Activated CD4-positive, alpha-beta T cell treated with anti-CD3 and anti-CD28 coated beads, Interleukin-2, Interleukin-6, amounts not matched to agents 100 ng/mL and 50 ng/mL, durations not matched to agents 16 hours and 8 hours (primary cell): ENCODE results near the gene ARID5A.
A peak's percentile ranks its signal among the peaks of the same experiment; 100 is the strongest.
"Not testable (repeated sequence)": the region's sequence is repeated elsewhere in the genome, so short reads cannot be mapped to it uniquely, and the experiment has no call there.

Experiments
- DNase-seq: peaks from one replicate; pipeline ENCODE4 v3.0.0-alpha.2; 2020

Gene ARID5A, protein sequence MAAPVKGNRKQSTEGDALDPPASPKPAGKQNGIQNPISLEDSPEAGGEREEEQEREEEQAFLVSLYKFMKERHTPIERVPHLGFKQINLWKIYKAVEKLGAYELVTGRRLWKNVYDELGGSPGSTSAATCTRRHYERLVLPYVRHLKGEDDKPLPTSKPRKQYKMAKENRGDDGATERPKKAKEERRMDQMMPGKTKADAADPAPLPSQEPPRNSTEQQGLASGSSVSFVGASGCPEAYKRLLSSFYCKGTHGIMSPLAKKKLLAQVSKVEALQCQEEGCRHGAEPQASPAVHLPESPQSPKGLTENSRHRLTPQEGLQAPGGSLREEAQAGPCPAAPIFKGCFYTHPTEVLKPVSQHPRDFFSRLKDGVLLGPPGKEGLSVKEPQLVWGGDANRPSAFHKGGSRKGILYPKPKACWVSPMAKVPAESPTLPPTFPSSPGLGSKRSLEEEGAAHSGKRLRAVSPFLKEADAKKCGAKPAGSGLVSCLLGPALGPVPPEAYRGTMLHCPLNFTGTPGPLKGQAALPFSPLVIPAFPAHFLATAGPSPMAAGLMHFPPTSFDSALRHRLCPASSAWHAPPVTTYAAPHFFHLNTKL

DNA sequence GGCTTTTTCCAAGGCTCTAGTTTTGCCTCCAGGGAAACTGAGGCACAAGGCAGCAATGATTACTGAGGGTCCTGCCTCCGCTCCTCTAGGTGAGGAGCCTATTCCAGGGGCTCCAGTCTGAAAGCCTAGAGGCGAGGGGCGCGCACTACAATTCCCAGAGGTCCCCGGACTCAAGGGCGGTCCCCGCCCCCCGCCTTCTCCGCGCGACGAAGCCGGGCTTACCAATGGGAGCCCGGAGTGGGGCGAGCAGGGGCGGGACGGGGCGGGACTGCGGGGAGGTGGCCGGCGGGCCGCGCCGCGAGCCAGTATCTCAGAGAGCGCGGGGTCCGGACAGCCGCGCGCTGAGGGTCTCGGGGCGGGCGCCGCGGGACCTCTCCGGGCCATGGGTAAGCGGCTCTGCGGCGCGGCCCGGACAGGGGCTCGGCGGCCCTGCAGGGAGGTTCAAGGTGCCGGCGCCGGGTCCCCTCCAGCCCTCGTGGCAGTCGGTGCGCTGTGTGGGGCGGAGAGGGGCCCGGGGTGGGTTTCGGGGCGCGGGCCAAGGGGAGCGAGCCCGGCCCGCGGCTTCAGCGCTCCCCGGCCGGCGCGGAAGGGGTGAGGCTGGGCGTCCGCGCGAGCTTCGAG lies at the start of gene ARID5A:
Gene ARID5A (plus strand): TSS at position 308 of the 621 bp plus-strand sequence. CDS start 75 bp downstream, at position 383.
- DNase-seq = peak; percentile 95

DNA sequence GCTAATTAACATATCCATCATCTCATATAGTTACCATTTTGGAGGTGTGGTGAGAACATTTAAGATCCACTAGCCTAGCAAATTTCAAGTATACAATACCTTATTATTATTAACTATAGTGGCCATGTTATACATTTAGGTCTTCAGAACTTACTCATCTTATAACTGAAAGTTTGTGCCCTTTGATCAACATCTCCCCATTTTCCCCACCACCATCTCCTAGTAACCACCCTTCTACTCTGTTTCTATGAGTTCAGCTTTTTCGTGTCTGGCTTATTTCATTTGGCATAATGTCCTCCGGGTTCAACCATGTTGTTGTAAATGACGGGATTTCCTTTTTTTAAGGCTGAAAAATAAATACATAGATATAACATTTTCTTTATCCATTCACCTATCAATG lies 47.3 kb upstream of the ARID5A start:
- no peak for DNase-seq

DNA sequence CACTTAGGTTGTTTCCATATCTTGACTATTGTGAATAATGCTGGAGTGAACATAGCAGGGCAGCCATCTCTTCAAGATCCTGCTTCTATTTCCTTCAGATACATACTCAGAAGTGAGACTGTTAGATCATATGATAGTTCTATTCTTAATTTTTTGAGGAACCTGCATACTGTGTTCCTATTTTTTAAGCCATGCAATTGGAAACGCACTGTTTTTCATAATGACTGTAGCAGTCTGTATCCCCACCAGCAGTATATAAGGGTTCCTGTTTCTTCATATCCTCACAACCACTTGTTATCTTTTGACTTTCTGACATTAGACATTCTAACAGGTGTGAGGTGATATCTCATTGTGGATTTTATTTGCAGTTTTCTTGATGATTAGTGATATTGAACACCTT lies 46.9 kb upstream of the ARID5A start:
- DNase-seq = no peak

DNA sequence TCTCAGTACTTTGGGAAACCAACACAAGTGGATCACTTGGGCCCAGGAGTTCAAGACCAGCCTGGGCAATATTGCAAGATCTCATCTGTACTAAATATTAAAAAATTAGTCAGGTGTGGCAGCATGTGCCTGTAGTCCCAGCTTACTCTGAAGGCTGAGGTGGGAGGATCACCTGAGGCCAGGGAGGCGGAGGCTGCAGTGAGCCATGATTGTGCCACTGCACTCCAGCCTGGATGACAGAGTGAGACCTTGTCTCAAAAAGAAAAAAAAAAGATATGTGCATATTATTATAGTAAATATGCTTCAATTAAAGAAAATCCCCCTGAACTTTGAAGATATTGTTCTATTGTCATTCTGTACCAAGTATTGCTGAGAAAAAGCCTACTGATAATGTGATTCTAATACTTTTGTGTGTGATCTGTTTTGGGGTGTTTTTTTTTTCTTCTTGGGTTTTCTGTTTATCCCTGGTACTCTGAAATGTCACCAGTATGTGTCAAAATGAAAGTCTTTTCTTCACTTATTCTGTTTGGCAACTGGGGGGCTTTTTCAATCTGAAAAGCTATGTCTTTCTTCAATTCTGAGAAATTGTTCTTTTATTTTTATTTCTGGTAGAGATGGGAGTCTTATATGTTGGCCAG lies 44.6 kb upstream of the ARID5A start:
- DNase-seq = no peak

DNA sequence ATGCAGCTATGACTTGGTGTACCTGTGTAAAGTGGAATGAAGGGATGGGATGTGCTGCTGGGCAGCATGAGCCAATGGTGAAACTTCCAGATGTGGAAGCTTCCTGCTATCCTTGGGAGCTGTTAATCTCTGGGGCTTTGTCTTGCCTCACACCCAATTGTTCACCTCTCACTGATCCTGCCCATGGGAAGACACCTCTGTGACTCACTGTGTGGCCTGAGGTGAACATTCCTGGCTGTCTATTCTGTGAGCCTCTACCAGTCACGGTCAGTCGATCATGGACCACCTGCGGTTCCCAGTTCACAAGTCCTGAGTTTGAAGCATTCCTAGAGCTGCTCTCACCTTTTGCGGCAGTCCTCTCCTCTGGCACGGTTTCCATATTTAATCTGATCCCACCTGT lies 43.5 kb upstream of the ARID5A start:
- no peak for DNase-seq

DNA sequence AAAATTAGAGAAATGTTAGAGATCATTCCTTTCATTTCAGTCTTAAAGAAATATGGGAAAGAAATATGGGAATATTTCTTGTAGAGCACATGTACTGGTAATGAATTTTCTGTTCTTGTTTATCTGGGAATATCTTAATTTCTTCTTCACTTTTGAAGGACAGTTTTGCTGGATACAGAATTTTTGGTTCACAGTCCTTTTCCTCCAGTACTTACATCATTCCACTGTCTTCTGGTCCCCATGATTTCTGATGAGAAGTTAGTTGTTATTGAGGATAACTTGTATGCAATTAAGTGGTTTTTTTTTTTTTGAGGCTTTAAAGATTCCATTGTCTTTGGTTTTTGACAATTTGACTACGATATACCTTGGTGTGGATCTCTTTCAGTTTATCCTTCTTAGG lies 42.4 kb upstream of the ARID5A start:
- DNase-seq = no peak

DNA sequence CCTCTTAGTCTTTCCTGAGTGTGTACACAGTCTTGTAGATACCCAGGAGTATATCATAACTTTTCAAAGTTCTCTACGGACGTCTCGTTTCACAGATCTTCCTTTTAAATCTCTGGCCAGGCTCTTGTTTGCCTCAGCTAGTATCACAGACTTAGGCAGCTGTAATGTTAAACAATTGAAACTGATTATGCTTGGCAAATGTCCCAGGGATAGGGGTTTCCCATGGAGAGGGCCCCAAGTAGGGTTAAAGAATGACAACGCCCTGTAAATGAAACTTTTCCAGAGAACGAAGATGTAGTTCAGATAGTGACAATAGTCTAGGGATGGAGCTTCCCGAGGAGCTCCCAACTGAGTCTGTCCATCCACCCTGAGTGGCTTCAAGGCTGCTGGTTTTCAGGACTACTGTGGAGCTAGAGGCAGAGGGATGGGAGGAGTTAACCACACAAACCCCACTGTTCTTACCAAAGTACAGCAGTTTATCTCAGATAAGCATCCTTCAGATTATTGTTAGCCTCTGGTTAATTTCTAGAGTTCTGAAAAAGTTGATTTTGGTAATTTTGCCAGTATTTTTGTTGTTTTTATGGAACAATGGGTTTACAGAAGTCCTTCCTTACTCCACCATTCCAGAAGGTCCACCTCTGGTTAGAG lies 40.4 kb upstream of the ARID5A start:
- no peak for DNase-seq

DNA sequence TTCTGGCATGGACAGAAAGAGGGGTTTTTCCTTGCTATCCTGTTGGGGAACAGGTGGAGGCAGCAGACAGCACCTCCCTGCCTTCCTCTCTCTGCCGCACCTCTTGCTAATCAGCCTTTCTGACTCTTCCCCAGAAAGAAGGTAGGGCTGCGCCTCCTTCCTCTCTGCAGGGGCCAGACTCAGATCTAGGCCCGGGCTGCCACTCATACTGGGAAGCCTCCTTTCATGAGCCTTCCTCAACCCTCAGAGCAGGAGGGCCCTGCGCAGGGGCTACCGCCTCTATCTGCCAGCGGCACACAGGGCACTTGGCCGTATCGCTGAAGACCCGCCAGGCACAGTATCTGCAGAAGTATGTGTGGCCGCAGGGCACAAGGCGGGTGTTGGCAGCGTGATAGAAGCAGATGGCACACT lies 38.5 kb upstream of the ARID5A start:
- no peak for DNase-seq

DNA sequence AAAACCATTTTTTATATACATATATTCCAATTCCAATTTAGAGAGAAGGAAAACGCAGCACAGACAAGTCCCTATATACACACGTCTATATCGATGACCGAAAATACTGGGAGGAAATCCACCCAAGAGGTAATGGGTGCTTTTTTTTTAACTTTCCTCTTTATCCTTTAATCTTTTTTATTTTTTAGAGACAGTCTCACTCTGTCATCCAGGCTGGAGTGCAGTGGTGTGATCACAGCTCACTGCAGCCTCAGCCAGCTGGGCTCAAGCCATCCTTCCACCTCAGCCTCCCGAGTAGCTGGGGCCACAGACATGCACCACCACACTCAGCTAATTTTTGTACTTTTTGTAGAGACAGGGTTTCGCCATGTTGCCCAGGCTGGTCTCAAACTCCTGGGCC lies 37.9 kb upstream of the ARID5A start:
- DNase-seq = not testable (repeated sequence)

DNA sequence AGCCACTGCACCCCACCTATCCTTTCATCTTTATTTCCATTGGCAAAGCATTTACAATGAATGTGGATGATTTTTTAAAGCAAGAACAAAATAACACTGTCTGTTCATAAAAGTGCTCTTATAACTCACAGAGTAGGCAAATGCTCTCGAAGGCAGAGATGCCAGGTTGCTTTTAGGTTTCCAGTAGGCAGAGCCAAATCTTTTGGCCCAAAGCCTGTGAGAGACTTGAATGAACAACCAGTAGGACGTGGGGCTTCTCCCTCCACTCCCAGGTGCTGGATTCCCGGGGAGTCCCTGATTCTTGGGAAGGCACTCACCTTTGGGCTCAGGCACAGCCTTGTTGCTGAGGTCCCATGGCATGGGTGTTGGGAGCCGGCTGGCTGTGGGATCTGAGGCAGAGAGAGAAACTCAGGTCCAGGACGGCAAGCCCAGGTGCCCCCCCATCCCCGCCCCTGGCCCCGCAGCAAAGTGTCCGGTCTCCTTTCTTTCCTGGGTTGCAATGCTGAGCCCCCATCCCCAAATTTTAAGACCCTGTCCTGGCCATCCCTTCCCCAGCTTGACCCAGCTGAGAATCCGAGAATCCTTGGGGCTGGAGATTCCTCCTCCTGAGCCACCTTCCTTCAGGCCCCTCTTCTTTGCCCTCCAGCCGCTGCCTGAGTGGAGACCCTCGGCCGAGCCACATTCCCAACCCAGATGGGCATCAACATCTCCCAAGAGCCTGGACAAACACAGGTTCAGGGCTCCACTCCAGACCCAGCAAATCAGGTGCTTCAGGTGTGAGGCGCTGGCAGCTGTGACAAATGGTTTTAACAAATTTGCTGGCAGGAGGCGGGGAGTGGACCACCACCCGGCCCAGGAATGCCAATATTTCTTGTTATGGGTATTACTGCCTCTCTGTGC lies 37.2 kb upstream of the ARID5A start:
- DNase-seq = no peak

DNA sequence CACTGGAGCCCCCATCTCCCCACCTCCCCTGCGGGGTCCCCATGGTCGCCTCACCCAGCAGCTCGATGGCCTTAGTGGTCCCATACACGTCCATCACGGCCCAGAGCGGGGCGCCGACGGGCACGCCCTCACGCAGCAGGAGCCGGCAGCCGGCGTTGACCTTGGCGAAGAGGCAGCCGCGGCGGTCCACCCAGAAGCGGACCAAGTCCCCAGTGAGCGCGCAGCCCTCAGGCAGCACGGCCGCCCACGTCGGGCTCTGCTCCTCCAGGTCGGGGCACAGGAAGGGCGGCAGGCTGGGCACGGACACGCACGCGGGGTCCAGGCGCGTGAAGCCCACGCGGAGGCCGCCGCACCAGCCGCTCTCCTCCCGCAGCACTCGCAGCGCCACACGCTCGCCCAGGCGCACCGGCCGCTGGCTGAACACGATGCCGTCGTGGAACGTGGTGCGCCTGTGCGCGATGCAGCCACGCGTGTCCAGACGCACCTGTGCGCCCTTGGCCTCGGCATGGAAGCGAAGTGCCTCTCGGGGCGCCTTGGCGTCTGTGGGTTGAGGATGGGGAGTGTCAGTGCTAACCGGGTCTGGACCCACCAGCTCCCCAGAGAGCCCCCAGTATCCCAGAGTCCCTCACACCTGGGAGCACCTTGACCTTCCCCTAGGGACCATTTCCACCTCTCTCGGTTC lies 36.0 kb upstream of the ARID5A start:
- DNase-seq = no peak

DNA sequence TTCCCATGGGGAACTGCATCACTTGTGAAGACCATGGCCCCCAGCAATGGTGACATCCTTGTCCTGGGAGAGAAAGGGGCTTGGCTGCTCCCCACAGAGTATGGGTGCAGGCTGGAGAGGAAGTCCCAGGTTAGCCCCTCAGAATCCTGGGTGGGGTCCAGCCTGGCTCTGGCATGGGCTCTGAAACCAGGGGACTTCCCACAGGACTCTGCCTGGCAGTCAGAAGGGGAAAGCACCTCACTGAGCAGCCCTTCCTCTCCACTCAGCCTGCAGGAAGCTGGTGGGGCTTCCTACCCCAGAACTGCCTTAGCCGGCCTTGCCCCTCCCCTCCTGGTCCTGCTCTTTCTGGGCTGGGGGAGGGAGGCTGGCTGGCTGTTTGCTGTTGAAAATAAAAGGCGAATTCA lies 35.1 kb upstream of the ARID5A start:
- peak; percentile 57 for DNase-seq

DNA sequence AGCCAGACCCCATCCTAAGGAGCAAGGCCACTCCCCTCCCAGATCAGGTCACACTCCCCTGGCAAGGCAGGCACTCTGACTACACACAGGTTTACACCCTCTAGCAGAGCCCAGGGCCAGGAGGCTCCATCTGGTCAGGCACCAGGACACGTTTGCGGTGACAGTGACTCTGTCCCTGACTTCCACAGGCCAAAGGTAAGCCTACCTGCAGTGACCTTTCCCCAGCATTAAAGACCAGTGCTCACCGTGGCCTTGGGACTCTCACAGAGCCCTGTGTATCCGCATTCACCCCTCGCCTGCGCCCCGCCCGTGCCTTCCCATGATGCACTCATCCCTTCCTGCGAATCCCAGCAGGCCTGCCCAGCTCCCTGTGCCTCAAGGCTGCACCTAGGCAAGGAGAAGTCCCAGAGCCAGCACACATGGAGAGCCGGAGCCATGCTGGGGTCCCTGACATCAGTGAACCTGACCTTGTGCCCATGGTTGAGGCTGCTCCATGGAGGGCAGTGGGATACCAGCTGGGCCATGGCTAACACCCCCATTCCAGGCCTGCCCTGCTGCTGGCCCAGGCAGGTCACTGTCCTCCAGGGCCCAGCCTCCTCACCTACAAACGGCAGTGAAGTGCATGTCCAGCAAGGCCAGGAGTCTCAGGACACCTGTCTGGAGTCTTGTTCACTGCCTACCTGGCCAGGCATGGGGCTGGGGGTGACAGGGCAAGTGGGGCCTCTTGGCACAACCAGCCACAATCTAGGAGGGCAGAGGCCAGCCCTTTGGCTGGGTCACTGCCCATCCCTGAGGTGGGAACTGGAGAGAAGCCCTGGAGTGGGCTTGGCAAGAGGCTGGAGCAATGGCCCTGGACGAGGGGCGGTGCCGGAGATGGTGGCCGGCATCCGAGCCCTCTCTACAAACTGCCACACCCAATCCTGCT lies 34.4 kb upstream of the ARID5A start:
- DNase-seq = peak; percentile 27

DNA sequence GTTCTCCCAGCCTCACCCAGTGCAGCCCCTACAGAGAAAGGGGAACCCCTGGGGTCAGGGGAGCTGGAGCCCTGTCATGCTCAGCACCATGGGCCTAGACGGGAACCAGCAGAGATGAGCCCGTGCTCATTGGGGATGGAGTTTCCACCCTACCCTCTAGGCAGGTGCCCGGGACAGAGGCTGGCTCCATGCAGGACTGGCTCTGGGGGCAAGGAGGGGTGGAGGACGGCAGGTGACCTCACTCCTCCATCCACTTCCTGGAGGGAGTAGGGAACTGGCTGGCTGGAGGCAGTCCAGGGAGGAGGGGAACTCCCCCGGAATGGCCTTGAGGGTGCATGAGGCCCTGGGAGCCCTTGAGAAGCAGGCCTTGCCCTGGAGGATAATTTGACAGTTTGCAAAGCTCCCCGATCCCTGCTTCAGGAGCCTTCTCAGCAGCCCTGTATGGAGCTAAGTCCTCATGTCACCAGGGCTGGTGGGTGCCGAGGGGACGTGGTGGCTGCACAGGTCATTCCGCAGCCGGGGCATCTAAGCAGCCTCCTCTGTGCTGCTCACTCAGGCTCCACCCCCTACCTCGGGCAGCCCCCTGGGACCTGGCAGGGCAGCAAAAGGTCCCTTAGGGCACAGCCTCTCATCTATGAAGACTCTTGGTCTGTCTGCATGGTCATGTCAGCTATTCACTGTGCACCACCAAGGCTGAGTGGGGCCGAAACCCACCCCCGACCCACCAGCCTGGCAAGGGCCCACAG lies 33.5 kb upstream of the ARID5A start:
- no peak for DNase-seq

DNA sequence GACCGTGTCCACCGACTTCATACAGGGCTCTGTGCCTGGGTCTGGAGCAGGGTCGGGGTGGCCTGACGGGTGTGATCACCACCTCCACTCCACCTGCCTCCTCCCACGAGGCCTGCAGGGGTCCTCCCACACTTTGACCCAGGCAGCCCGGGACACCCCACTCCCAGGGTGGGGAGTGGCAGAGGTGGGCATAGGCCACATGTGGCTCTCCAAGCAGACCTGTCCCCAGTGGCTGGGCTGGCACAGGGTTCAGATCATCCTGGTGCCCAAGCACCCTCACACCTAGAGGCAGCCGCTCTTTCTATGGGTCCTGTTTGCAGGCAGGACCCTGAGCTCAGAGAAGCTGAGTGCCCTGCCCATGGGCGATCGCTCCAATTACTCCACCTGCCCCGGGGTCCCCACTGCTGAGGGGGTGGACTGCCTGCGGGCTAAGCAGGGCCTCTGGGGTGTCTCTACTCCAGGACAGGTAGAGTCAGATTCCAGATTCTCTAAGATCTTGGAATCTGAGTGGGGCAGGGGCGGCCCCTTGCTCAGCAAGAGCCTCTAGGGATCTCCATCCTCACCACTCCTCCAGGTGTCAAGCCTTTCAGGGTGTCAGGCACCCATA lies 32.8 kb upstream of the ARID5A start:
- no peak for DNase-seq

DNA sequence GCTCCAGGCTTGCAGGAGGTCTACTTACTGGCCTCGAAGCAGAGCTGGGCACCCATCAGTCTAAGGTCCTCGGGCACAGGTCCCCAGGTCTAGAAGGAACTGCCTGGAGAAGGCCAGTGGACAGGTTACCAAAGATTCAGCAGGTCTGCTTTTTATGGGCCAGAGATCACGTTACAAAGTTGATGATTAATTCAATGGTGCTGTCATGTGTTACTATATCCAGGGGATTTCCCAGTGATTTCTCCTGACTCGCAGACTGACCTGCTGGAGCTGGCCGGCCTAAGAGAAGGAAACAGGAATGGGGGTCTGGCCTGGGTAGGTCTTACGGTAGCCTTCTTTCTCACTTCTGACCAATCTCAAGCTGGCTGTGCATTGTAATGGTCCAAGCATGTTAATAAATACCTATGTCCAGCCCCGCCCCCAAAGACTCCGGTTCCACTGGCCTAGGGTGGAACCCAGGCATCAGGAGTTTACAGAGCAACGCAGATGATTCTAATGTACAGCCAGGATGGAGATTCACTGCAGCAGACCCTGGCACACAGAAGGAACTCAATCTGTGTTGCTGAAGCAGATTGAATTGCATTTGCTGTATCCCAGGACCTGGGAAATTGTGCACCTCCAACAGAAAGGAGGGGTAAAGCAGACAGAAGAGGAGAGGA lies 31.2 kb upstream of the ARID5A start, which contains the start of gene NEURL3:
Gene NEURL3 (minus strand): TSS at position 127 of the 659 bp plus-strand sequence. CDS start 71 bp downstream, at position 56.
- no peak for DNase-seq

DNA sequence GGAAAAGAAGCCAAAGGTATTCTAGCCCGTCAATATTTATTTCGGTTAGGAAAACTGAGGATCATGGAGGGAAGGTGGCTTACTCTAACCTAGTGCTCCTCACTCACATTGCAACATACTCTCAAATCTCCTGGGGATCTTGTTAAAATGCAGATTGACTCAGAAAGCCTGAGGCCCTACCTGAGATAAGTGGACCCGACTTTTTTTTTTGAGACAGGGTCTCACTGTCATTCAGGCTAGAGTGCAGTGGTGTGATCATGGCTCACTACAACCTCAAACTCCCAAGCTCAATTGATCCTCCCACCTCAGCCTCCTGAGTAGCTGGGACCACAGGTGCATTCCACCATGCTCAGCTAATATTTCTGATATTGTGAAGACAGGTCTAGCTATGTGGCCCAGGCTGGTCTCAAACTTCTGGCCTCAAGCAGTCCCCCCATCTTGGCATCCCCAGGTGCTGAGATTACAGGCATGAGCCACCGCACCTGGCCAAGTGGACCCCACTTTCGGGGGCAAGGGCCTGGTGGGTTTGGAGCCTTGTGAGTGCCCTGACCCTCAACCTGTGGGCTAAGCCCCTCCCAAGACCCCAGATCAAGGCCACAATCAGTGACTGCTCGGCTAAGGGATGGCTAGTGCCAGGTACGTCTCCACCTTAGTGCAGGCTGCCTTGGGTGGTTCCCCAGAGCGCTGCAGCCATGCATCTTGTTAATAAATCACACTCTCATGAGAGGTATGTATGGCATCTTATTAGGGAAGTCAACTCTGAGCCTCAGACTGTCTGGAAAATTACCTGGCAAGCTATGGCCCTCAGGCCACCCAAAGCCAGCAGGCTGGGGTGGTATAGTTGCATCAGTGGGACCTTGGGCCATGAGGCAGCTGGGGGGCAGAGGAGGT lies 30.3 kb upstream of the ARID5A start:
- no peak for DNase-seq
